HEK293T (cell line): ENCODE data around the gene COPB2.
"Not testable (repeated sequence)": the region's sequence is repeated elsewhere in the genome, so short reads cannot be mapped to it uniquely, and the experiment has no call there.

ENCODE experiments used
- CTCF ChIA-PET: fragments of 350-600 bp; formaldehyde crosslinking; extraction: SDS; loops from one replicate; lab custom pipeline; 2021; ENCODE audit warnings: antibody characterized with exemption, inconsistent platforms; lab: Yijun Ruan, JAX
- POLR2A ChIA-PET: fragments of 350-600 bp; formaldehyde crosslinking; extraction: SDS; loops from one replicate; lab custom pipeline; 2020; ENCODE audit warnings: antibody characterized with exemption, inconsistent platforms; lab: Yijun Ruan, JAX
- DNase-seq: peaks from one replicate; pipeline ENCODE4 v3.0.0; 2012; ENCODE audit warnings: mixed read lengths; ENCODE audit errors: extremely low spot score
- ARNT ChIP-seq: fragments of 450-650 bp; IDR thresholded peaks from 2 replicates; pipeline ENCODE4 v1.6.1; 2017; ENCODE audit warnings: mild to moderate bottlenecking
- BHLHE40 ChIP-seq: fragments of 450-650 bp; IDR thresholded peaks from 2 replicates; pipeline ENCODE4 v1.6.1; 2016; ENCODE audit warnings: mild to moderate bottlenecking, moderate library complexity, borderline replicate concordance
- CTBP1 ChIP-seq: fragments of 450-650 bp; IDR thresholded peaks from 2 replicates; pipeline ENCODE4 v1.6.1; 2016; ENCODE audit warnings: borderline replicate concordance
- ELF4 ChIP-seq: fragments of 450-650 bp; IDR thresholded peaks from 2 replicates; pipeline ENCODE4 v1.6.1; 2017; ENCODE audit warnings: antibody characterized with exemption
- FOXA1 ChIP-seq: fragments of 450-650 bp; IDR thresholded peaks from 2 replicates; pipeline ENCODE4 v1.6.1; 2016; ENCODE audit warnings: mild to moderate bottlenecking
- FOXK2 ChIP-seq: fragments of 450-650 bp; IDR thresholded peaks from 2 replicates; pipeline ENCODE4 v1.6.1; 2016; ENCODE audit warnings: mild to moderate bottlenecking
- FOXM1 ChIP-seq: fragments of 450-650 bp; IDR thresholded peaks from 2 replicates; pipeline ENCODE4 v1.6.1; 2017; ENCODE audit warnings: mild to moderate bottlenecking, borderline replicate concordance
- HDGF ChIP-seq: fragments of 450-650 bp; IDR thresholded peaks from 2 replicates; pipeline ENCODE4 v1.6.1; 2017; ENCODE audit warnings: antibody characterized with exemption, borderline replicate concordance
- L3MBTL2 ChIP-seq: fragments of 450-650 bp; conservative IDR thresholded peaks from 2 replicates; pipeline ENCODE4 v1.6.1; 2016; ENCODE audit warnings: mild to moderate bottlenecking
- LEF1 ChIP-seq: fragments of 450-650 bp; IDR thresholded peaks from 2 replicates; pipeline ENCODE4 v1.6.1; 2017; ENCODE audit warnings: mild to moderate bottlenecking, borderline replicate concordance
- NFRKB ChIP-seq: fragments of 450-650 bp; IDR thresholded peaks from 2 replicates; pipeline ENCODE4 v1.6.1; 2016; ENCODE audit warnings: mild to moderate bottlenecking, moderate library complexity
- SP1 ChIP-seq: fragments of 450-650 bp; IDR thresholded peaks from 2 replicates; pipeline ENCODE4 v1.6.1; 2017
- SUZ12 ChIP-seq: fragments of 450-650 bp; IDR thresholded peaks from 2 replicates; pipeline ENCODE4 v1.6.1; 2016; ENCODE audit warnings: mild to moderate bottlenecking
- TARDBP ChIP-seq: fragments of 450-650 bp; IDR thresholded peaks from 2 replicates; pipeline ENCODE4 v1.6.1; 2016
- ZNF384 ChIP-seq: fragments of 450-650 bp; IDR thresholded peaks from 2 replicates; pipeline ENCODE4 v1.6.1; 2016
- TF ChIP-seq, protein P1 (sequence below): fragments of 450-650 bp; IDR thresholded peaks from 2 replicates; pipeline ENCODE4 v1.6.1; 2016

COPB2 gene

DNA sequence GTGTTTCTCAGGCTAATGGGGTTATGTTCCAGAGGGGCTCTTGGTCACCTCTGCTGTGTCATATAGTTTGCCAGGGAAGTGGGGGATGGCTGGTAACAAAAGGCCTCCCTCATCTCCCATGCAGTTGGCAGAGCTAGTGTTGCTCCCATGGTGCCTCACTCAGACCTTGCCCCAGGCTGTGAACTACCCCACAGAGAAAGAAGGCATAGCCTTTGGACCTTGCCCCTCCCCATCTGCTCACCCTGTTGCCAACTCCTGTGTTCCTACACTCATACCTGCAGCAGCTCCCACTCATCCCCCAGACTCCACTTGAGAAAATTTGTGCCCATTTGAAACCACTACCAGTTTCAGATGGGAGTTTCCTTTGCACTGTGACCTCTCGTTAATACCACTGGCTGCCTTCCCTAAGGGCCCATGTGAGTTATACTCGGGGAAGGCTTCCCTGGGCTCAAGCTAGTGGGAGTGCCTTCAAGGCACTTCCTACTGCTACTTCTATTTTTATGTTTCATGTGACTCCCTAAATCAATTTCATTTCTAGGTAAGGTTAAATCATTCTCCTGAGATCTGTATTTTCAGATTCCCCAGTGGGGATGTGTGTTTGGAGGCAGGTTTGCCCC is 25.3 kb upstream of the COPB2 start:
- TF ChIP-seq FOXA1 (no peak), ARNT (no peak), HDGF (no peak), LEF1 (no peak)
- ChIA-PET POLR2A (no interaction called here), CTCF (no interaction called here)
- no peak for DNase-seq

DNA sequence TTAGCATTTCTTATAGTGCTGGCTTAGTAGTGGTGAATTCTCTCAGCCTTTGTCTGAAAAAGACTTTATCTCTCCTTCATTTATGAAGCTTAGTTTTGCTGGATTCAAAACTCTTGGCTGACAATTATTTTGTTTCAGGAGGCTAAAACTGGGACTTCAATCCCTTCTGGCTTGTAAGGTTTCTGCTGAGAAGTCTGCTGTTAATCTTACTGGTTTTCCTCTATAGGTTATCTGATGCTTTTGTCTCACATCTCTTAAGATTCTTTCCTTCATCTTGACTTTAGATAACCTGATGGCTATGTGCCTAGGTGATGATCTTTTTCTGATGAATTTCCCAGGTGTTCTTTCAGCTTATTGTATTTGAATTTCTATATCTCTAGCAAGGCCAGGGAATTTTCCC is 23.4 kb upstream of the COPB2 start:
- DNase-seq, CTCF ChIA-PET, POLR2A ChIA-PET: not testable (repeated sequence)

DNA sequence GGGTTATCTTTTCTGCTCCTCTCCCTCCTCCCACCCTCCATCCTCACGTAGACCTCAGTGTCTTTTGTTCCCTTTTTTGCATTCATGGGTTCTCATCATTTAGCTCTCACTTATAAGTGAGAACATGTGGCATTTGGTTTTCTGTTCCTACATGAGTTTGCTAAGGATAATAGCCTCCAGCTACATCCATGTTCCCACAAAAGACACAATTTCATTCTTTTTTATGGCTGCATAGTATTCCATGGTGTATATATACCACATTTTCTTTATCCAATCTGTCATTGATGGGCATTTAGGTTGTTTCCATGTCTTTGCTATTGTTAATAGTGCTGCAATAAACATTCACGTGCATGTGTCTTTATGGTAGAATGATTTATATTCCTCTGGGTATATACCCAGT is 11.7 kb upstream of the COPB2 start:
- DNase-seq, CTCF ChIA-PET, POLR2A ChIA-PET: not testable (repeated sequence)

DNA sequence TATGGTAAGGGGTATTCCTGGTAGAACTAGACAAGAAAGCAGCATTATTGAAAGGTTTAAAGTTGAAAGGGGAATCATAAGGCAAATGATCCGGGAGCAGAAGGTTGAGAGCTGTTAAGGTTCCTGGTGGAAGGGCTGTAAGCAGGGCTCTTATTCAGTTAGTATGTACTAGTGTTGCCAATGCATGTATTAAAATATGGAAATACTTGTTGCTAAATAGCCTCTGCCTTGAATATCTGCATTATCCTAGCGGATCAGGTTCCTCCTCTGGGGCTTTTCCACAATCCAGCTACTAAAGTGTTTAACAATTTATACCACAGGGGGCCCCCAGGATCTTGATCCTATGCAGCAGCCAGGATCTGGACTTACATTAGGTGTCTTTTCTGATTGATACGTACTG is 7.3 kb upstream of the COPB2 start:
- ChIA-PET POLR2A (no interaction called here), CTCF (interaction anchor here (0.6 to 0.8 kb wide), 2 partner anchors 9 to 84 kb away, joined by 3 to 6 read pairs; no protein-coding TSS in a partner anchor)
- no peak for TF ChIP-seq HDGF
- TF ChIP-seq TARDBP = no peak
- TF ChIP-seq FOXA1 = no peak
- DNase-seq = no peak

DNA sequence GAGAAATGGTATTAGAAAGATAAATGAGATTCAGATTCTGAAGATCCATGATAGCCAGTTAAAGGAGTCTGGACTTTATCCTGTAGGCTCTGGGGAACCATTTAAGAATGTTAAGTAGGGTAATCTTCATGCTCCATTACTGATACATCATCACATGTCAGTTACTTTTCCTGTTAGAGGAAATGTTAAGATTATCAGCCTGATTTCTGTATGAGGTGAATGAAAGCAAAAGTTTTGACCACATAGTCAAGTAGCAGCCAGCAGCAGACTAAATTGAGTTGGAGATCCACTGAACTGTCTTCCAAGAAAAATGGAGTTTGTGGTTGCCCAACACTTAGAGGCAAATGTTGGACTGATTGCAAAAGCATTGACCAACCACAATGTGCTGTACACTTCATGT is 4.7 kb upstream of the COPB2 start:
- no peak for DNase-seq
- CTCF ChIA-PET = no interaction called here
- no peak for TF ChIP-seq CTBP1
- TF ChIP-seq L3MBTL2 = no peak
- TF ChIP-seq FOXK2 = no peak
- POLR2A ChIA-PET = no interaction called here

DNA sequence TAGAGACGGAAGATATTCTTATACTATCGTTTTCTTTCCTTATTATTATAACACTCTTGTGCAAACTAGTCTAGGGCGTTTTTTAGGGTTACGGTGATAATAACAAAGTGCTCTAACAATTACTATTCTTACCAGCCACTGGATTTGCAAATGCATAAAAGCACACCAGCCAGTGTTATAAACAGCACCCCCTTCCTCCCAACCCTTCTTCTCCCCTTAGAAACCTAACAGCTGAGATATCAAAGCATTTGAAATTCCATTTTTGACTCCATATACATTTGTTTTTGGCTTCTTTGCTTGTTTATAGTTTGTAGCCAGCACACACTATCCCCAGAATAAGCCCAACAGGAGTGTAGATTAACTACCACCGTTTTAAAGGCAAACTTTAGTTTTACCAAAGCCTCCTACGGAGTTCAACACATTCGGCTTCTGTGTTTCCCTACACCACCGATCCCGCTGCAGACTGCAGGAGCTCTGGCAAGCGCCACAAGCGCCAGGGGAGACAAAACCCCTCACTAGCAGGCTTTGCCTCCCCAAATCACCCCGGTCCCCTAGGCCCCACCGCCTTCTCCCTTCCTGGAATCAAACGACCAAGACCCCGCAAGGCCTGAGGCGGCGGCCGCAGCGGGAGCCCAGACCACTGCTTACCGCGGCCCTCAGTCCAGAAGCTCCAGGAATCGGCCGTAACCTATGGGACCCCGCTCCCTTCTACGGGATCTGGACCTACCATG is 461 bp downstream of the COPB2 start:
- ChIA-PET CTCF (interaction anchor here (1.2 kb wide), 1 partner anchor 8 kb away, joined by 6 read pairs; no protein-coding TSS in a partner anchor), POLR2A (interaction anchor here (1.0 to 1.2 kb wide), 6 partner anchors 10 to 453 kb away, joined by 3 to 6 read pairs (median 3); no protein-coding TSS in a partner anchor)
- no peak for DNase-seq
- no peak for TF ChIP-seq FOXA1
- TF ChIP-seq ELF4 = no peak
- no peak for TF ChIP-seq FOXM1
- no peak for TF ChIP-seq SUZ12
- TF ChIP-seq ZNF384 = no peak
- TF ChIP-seq CTBP1 = no peak
- TF ChIP-seq BHLHE40 = no peak
- TF ChIP-seq HDGF = no peak
- TF ChIP-seq TARDBP = no peak
- TF ChIP-seq SP1 = no peak
- no peak for TF ChIP-seq FOXK2
- no peak for TF ChIP-seq ARNT
- TF ChIP-seq, protein P1, sequence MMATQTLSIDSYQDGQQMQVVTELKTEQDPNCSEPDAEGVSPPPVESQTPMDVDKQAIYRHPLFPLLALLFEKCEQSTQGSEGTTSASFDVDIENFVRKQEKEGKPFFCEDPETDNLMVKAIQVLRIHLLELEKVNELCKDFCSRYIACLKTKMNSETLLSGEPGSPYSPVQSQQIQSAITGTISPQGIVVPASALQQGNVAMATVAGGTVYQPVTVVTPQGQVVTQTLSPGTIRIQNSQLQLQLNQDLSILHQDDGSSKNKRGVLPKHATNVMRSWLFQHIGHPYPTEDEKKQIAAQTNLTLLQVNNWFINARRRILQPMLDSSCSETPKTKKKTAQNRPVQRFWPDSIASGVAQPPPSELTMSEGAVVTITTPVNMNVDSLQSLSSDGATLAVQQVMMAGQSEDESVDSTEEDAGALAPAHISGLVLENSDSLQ = no peak
- TF ChIP-seq NFRKB = no peak
- TF ChIP-seq L3MBTL2 = no peak
- no peak for TF ChIP-seq LEF1

DNA sequence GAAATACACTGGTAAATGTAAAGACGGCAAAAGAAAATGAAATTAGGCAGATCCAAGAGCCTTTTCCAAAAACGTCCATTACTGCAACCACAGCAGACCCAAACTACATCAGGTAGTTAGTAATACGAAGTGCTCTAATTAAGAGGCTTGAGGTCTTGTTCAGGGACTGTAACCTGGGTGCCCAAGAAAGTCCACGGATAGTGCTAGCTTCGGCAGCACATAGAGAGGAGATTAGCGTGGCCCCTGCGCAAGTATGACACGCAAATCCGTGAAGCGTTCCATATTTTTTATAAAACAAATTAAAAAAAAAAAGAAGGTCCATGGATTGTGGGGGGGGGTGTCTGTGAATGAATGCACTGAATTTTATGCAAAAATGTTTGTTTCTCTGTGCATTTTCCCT is 1.4 kb downstream of the COPB2 start:
- DNase-seq = no peak
- CTCF ChIA-PET = interaction anchor here (1.2 kb wide), 1 partner anchor 9 kb away, joined by 6 read pairs; no protein-coding TSS in a partner anchor
- no peak for TF ChIP-seq FOXM1
- no peak for TF ChIP-seq FOXA1
- TF ChIP-seq CTBP1 = no peak
- no peak for TF ChIP-seq TARDBP
- TF ChIP-seq HDGF = no peak
- no peak for TF ChIP-seq SP1
- no peak for TF ChIP-seq ELF4
- no peak for TF ChIP-seq L3MBTL2
- TF ChIP-seq NFRKB = no peak
- POLR2A ChIA-PET = no interaction called here

DNA sequence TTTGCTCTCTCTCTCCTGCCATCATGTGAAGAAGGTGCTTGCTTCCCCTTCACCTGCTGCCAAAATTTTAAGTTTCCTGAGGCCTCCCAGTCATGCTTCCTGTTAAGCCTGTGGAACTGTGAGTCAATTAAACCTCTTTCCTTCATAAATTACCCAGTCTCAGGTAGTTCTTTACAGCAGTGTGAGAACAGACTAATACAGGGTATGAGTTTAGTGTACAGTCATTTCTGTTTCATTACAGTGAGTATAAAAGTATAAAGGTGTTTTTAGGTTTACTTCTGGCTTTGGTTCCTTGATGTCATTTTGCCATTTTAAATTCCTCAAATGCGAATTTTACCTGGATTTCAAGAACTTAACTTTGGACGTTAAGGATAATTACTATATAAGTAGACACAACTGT is 7.2 kb downstream of the COPB2 start:
- POLR2A ChIA-PET, CTCF ChIA-PET, DNase-seq: not testable (repeated sequence)

DNA sequence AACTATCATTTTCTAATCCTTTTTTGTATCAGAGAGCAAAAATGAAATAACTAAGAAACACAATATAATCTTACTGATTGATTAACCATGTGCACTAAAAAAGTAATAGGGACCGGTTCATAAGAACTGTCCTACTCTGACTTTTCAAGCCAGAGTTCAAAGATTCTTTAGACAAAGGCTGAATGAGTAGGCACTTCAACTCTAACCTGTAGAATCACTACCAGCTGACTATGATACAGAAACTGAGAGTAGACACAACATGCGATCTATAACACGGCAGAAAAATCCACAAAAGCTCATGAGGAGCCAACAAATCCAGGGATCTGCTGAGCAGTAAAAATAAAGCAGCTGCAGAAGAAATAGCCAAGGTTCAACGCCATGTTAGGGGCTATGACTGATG is 8.9 kb downstream of the COPB2 start:
- DNase-seq = no peak
- TF ChIP-seq NFRKB = no peak
- TF ChIP-seq FOXK2 = no peak
- no peak for TF ChIP-seq ARNT
- no peak for TF ChIP-seq SUZ12
- no peak for TF ChIP-seq SP1
- no peak for TF ChIP-seq LEF1
- no peak for TF ChIP-seq ZNF384
- TF ChIP-seq ELF4 = no peak
- TF ChIP-seq FOXA1 = no peak
- no peak for TF ChIP-seq L3MBTL2
- no peak for TF ChIP-seq CTBP1
- no peak for TF ChIP-seq BHLHE40
- no peak for TF ChIP-seq HDGF
- no peak for TF ChIP-seq FOXM1
- TF ChIP-seq, protein P1 = no peak
- TF ChIP-seq TARDBP = no peak
- ChIA-PET POLR2A (no interaction called here), CTCF (no interaction called here)
